SK-N-SH treated with all-trans-retinoic acid at 6 μM for 48 hours (cell line): ENCODE results near the gene PCF11.

Experiments
- ARNTL ChIP-seq: fragments of 450-650 bp; formaldehyde crosslinking; IDR thresholded peaks from 2 replicates; pipeline ENCODE4 v1.5.0; 2020; ENCODE audit warnings: low read depth, mild to moderate bottlenecking, moderate library complexity, borderline replicate concordance
- BACH2 ChIP-seq: fragments of 250-450 bp; sonication (Bioruptor Pico); IDR thresholded peaks from 2 replicates; pipeline ENCODE4 v1.9.0; 2021; ENCODE audit warnings: mild to moderate bottlenecking, borderline replicate concordance
- CSDC2 ChIP-seq: fragments of 250-450 bp; sonication (Bioruptor Pico); IDR thresholded peaks from 2 replicates; pipeline ENCODE4 v1.5.0; 2020; ENCODE audit warnings: mild to moderate bottlenecking, moderate library complexity
- ESRRG ChIP-seq: fragments of 250-450 bp; sonication (Bioruptor Pico); IDR thresholded peaks from 2 replicates; pipeline ENCODE4 v1.6.1; 2021; ENCODE audit warnings: mild to moderate bottlenecking
- OSR1 ChIP-seq: fragments of 250-450 bp; sonication (Bioruptor Pico); IDR thresholded peaks from 2 replicates; pipeline ENCODE4 v1.8.0; 2022; ENCODE audit warnings: moderate library complexity, mild to moderate bottlenecking, inconsistent platforms
- RARB ChIP-seq: fragments of 250-450 bp; sonication (Bioruptor Pico); IDR thresholded peaks from 2 replicates; pipeline ENCODE4 v1.8.0; 2021; ENCODE audit warnings: mild to moderate bottlenecking, moderate library complexity
- TOX ChIP-seq: fragments of 250-450 bp; sonication (Bioruptor Pico); IDR thresholded peaks from 2 replicates; pipeline ENCODE4 v1.8.0; 2021; ENCODE audit warnings: mild to moderate bottlenecking, moderate library complexity, borderline replicate concordance
- ZFP3 ChIP-seq: fragments of 250-450 bp; sonication (Bioruptor Pico); IDR thresholded peaks from 2 replicates; pipeline ENCODE4 v1.5.0; 2020; ENCODE audit warnings: mild to moderate bottlenecking, moderate library complexity
- ZFP30 ChIP-seq: fragments of 450-650 bp; formaldehyde crosslinking; IDR thresholded peaks from 2 replicates; pipeline ENCODE4 v1.5.0; 2022; ENCODE audit warnings: mild to moderate bottlenecking, moderate library complexity
- ZNF565 ChIP-seq: fragments of 450-650 bp; formaldehyde crosslinking; conservative IDR thresholded peaks from 2 replicates; pipeline ENCODE4 v1.5.0; 2020; ENCODE audit warnings: low read depth, mild to moderate bottlenecking, moderate library complexity
- TF ChIP-seq, protein P1 (sequence below): fragments of 250-450 bp; sonication (Bioruptor Pico); IDR thresholded peaks from 2 replicates; pipeline ENCODE4 v1.8.0; 2020; ENCODE audit warnings: mild to moderate bottlenecking, moderate library complexity, borderline replicate concordance
- TF ChIP-seq, protein P2 (sequence below): fragments of 250-450 bp; sonication (Bioruptor Pico); IDR thresholded peaks from 2 replicates; pipeline ENCODE4 v1.5.1; 2021; ENCODE audit warnings: mild to moderate bottlenecking, moderate library complexity

DNA sequence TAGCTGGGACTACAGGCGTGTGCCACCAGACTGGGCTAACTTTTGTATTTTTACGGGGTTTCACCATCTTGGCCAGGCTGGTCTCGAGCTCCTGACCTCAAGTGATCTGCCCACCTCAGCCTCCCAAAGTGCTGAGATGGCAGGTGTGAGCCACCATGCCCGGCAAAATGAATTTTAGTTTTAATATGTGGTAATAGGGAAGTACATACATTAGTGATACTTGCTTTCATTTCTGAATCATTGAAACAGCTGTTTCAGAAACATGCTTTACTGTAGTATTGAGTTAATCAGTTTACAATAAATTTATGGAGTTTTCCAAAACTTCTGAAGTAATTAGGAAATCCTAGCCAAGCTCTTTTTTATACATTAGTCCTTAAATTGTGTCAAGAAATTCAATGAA is 15.6 kb downstream of the PCF11 start:
- TF ChIP-seq BACH2: no peak
- TF ChIP-seq, protein P1, sequence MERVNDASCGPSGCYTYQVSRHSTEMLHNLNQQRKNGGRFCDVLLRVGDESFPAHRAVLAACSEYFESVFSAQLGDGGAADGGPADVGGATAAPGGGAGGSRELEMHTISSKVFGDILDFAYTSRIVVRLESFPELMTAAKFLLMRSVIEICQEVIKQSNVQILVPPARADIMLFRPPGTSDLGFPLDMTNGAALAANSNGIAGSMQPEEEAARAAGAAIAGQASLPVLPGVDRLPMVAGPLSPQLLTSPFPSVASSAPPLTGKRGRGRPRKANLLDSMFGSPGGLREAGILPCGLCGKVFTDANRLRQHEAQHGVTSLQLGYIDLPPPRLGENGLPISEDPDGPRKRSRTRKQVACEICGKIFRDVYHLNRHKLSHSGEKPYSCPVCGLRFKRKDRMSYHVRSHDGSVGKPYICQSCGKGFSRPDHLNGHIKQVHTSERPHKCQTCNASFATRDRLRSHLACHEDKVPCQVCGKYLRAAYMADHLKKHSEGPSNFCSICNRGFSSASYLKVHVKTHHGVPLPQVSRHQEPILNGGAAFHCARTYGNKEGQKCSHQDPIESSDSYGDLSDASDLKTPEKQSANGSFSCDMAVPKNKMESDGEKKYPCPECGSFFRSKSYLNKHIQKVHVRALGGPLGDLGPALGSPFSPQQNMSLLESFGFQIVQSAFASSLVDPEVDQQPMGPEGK (CRISPR knock-in tag): no peak
- no peak for TF ChIP-seq TOX
- TF ChIP-seq ZFP3 (CRISPR knock-in tag): no peak
- no peak for TF ChIP-seq ARNTL (CRISPR knock-in tag)
- no peak for TF ChIP-seq ZFP30 (CRISPR knock-in tag)
- TF ChIP-seq ESRRG (CRISPR knock-in tag): no peak
- no peak for TF ChIP-seq OSR1 (CRISPR knock-in tag)
- no peak for TF ChIP-seq RARB (CRISPR knock-in tag)
- TF ChIP-seq, protein P2, sequence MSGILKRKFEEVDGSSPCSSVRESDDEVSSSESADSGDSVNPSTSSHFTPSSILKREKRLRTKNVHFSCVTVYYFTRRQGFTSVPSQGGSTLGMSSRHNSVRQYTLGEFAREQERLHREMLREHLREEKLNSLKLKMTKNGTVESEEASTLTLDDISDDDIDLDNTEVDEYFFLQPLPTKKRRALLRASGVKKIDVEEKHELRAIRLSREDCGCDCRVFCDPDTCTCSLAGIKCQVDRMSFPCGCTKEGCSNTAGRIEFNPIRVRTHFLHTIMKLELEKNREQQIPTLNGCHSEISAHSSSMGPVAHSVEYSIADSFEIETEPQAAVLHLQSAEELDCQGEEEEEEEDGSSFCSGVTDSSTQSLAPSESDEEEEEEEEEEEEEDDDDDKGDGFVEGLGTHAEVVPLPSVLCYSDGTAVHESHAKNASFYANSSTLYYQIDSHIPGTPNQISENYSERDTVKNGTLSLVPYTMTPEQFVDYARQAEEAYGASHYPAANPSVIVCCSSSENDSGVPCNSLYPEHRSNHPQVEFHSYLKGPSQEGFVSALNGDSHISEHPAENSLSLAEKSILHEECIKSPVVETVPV (CRISPR knock-in tag): no peak
- TF ChIP-seq CSDC2 (CRISPR knock-in tag): no peak
- TF ChIP-seq ZNF565: no peak
